ENCODE measurements around the gene ARMC6. TPM values are rescaled to one million over a fixed set of nuclear protein-coding genes. Genes with fewer than 3 reads are reported as not detected.

Gene ARMC6
- total RNA-seq, 4 donors from 2014 or later = 18.2 to 26.3 (median 24.5) TPM

- Histone ChIP-seq H3K27ac (no peak overlapping the region), H3K4me1 (no peaks in the 10 kb centered on the region), H3K36me3 (peaks cover 0 to 69% (median 0%) of the 10 kb centered on the region in 3 donors), H3K4me3 (no peak overlapping the region), H3K9me3 (no peaks in the 10 kb centered on the region), H3K27me3 (no peaks in the 10 kb centered on the region)
- DNase-seq = no peak
- no peak for TF ChIP-seq POLR2A (IDR thresholded peaks at IDR 0.05)
- no peak for TF ChIP-seq CTCF (IDR thresholded peaks at IDR 0.05)
These were observed 33.3 kb upstream of the ARMC6 start for GRCh38 chr19:18999896-19000620.

- TF ChIP-seq CTCF (IDR thresholded peaks at IDR 0.05) (no peak), POLR2A (IDR thresholded peaks at IDR 0.05) (no peak)
- no peak overlapping the region for H3K4me3 ChIP-seq
- H3K36me3 ChIP-seq = peaks cover 0 to 88% (median 2%) of the 10 kb centered on the region in 3 donors
- no peaks in the 10 kb centered on the region for H3K9me3 ChIP-seq
- no peak for DNase-seq
- H3K27me3 ChIP-seq = no peaks in the 10 kb centered on the region
- H3K27ac ChIP-seq = no peak overlapping the region
- no peaks in the 10 kb centered on the region for H3K4me1 ChIP-seq
These were observed 29.3 kb upstream of the ARMC6 start for GRCh38 chr19:19004144-19004543.

- Histone ChIP-seq H3K9me3 (no peaks in the 10 kb centered on the region), H3K27me3 (no peaks in the 10 kb centered on the region), H3K4me3 (no peak overlapping the region), H3K27ac (no peak overlapping the region), H3K36me3 (peaks cover 0 to 90% (median 2%) of the 10 kb centered on the region in 3 donors), H3K4me1 (no peaks in the 10 kb centered on the region)
- TF ChIP-seq POLR2A (IDR thresholded peaks at IDR 0.05) = no peak
- no peak for TF ChIP-seq CTCF (IDR thresholded peaks at IDR 0.05)
- no peak for DNase-seq
These were observed 27.2 kb upstream of the ARMC6 start for GRCh38 chr19:19006213-19006612.

- H3K9me3 ChIP-seq = no peaks in the 10 kb centered on the region
- no peaks in the 10 kb centered on the region for H3K4me1 ChIP-seq
- no peak for DNase-seq
- H3K27me3 ChIP-seq = no peaks in the 10 kb centered on the region
- H3K4me3 ChIP-seq = no peak overlapping the region
- H3K27ac ChIP-seq = no peak overlapping the region
- TF ChIP-seq CTCF (IDR thresholded peaks at IDR 0.05) (no peak), POLR2A (IDR thresholded peaks at IDR 0.05) (no peak)
- peaks cover 0 to 90% (median 2%) of the 10 kb centered on the region in 3 donors for H3K36me3 ChIP-seq
These were observed 23.5 kb upstream of the ARMC6 start for GRCh38 chr19:19009951-19010350.

GRCh38 chr19:19010551-19010950 lies 22.9 kb upstream of the ARMC6 start:
- Histone ChIP-seq H3K9me3 (no peaks in the 10 kb centered on the region), H3K27me3 (no peaks in the 10 kb centered on the region), H3K4me1 (no peaks in the 10 kb centered on the region), H3K27ac (no peak overlapping the region), H3K4me3 (no peak overlapping the region), H3K36me3 (peaks cover 0 to 89% (median 2%) of the 10 kb centered on the region in 3 donors)
- no peak for DNase-seq
- TF ChIP-seq CTCF (IDR thresholded peaks at IDR 0.05) = no peak
- no peak for TF ChIP-seq POLR2A (IDR thresholded peaks at IDR 0.05)
